Measurements from ENCODE around the gene CARS1. TPM values are rescaled to one million over a fixed set of nuclear protein-coding genes. Genes with fewer than 3 reads are reported as not detected.

Gene CARS1
- polyA plus RNA-seq, 4 donors: 24.1 to 29.1 (median 27.0) TPM

GRCh38 chr11:2968341-2968900 lies 88.8 kb downstream of the CARS1 start:
- DNase-seq (ENCODE audit: low read depth in 4 of 4, low spot score in 2 of 4): no peak

DNA sequence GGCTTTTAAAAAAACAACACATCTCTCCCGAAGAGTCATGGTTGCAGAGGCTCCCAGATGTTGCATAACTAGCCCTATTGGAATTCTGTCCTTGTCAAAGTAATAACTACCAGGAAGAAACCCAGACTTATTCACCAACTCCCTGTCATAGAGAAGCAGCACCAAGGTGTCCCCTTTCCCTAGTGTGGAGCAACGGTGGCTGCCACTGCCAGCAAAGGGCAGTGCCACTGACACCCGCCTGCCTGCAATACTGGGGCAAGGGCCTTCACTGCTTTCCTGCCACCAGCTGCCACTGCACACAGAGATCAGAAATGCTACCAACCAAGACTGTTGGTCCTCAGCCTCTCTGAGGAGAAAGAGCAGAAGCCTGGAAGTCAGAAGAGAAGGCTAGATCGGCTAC lies 92.4 kb downstream of the CARS1 start:
- DNase-seq (ENCODE audit: low read depth in 4 of 4, low spot score in 2 of 4): no peak

DNA sequence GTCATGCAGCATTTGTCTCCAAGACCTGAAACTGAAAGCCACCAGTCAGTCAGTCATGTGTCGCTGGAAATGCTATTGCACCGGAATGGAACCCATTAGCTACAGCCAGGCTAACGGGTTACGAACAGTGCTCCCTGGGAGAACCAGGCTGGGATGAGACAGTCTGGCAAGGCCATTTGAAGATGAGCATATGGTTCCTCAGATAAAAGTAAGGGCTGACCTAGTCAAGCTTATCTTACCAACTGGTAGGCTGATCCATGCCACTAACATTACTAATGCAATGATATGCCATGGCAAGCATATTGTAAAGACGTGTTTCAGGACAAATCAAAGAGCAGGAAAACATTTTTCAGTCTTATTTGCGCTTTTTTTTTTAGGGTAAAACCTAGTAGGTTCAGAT lies 93.5 kb downstream of the CARS1 start:
- DNase-seq (ENCODE audit: low read depth in 4 of 4, low spot score in 2 of 4): no peak

GRCh38 chr11:2963112-2963754 lies 94.0 kb downstream of the CARS1 start:
- DNase-seq (ENCODE audit: low read depth in 4 of 4, low spot score in 2 of 4): no peak

DNA sequence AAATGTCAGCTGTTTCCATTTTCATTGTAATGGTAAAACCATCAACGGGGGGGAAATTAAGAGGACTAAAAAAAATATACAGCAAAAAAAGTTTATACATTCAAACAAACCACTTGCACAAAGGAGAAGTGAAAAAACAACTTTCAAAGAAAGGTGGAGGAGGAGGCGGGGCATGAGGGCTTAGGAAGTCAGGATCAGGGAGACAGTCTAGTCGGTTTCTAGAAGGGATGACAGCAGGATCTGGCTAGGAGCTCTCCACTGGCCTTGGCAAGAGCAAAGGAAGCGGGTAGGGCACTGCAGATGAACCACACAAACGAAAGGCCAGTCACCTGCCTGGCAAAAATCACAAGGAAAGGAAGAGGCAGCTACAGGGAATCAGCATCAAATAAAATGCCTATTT lies 96.1 kb downstream of the CARS1 start:
- no peak for DNase-seq (ENCODE audit: low read depth in 4 of 4, low spot score in 2 of 4)

GRCh38 chr11:2960139-2960538 lies 97.1 kb downstream of the CARS1 start:
- DNase-seq (ENCODE audit: low read depth in 4 of 4, low spot score in 2 of 4): no peak

- no peak for DNase-seq (ENCODE audit: low read depth in 4 of 4, low spot score in 2 of 4)
These were observed 99.0 kb downstream of the CARS1 start for GRCh38 chr11:2958251-2958650.

DNA sequence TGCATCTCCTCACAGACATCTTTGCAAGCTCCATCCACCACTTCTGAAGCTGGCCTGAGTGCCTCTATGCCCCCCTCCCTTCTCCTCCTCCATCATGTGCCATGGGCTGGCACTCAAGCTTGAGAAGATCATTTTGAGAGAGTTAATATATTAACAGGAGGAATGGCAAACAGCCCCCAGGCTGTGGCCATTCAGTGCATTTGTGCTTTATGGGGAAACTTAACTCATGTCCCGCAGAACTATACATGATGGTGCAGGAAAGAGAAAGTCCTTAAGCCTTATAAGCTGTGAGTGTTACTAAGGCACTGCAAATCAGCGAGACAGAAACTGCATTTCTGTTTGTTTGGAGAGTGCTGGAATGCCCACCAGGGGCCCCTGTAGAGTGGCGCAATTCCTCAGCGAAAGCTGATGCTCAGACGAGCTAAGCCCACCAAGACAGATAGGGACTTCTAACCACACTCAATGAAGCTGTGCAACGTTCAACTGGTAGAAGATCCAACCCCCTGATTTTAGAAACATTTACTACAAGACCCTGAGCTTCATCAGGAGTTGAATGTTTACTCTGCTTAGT lies 101.2 kb downstream of the CARS1 start:
- peak in 1 of 4 donors; percentile 25 for DNase-seq (ENCODE audit: low read depth in 4 of 4, low spot score in 2 of 4)

GRCh38 chr11:2954263-2954662 lies 103.0 kb downstream of the CARS1 start:
- DNase-seq (ENCODE audit: low read depth in 4 of 4, low spot score in 2 of 4): no peak

DNA sequence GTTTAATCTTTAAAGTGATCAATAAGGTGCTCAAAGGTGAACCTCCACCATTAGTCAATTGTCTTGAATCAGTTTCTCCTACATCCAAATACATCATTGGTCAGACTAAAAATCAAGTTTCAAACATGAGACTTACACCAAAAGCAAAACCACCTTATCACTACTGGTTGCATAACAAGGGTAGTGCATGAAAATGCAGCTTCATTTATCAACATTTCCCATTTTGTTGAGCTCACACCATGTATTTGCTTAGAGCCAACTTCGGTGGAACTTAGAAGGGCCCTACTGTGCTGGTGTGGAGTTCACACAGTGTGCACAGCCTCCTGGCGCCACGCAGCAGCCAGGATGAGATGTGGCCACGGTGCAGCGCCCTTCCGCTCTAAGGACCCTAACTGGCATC lies 104.9 kb downstream of the CARS1 start:
- no peak for DNase-seq (ENCODE audit: low read depth in 4 of 4, low spot score in 2 of 4)

DNA sequence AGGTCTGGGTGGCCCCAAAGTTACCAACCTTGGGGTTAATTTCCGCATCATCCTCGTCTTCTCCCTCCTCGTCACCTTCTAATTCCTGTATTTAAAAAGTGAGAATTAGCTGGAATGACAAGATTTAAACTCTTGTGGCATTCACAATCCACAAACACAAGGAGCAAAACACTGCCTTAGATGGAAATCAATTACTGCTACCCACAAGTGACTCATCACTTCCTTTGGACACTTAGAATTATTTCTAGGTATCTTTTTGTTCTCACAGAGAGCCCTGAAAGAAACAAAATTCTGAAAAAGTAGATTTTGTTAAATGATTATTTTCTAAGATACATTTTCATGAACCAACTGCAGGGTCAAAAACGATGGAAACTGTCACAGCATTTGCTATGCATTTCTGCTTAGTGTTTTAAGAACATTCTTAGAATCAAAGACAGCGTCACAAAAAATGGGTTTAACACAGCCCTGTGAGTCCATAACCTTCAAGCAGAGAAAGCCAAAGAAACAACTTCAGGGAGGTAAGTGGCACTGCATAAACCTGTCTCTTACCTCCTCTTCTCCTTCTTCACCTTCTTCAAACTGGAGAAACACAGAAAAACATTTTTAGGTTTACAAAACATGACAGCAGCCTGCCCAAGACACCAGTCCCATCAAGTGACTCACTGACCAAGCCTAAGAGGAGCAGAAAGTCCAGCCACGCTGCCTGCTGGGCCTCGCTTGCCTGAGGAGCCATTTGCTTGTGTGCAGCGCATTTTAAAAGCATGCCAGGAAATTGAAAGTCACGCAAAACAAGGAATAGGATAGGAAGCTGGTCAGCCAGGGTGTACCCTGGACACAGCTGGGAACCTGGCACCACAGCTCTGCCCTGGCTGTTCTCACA lies 105.8 kb downstream of the CARS1 start:
- DNase-seq (ENCODE audit: low read depth in 4 of 4, low spot score in 2 of 4): no peak

Other genes starting within 250 kb of the CARS1 start
- 100 to 1,000 TPM; 125 to 210 (median 138) TPM for gene CDKN1C, start 171.6 kb downstream of the CARS1 start, polyA plus RNA-seq (ENCODE audit: insufficient read length in 4 of 4)
- gene PHLDA2, start 128.0 kb downstream of the CARS1 start, polyA plus RNA-seq (ENCODE audit: insufficient read length in 4 of 4): 1 to 10 TPM; 1.1 to 2.7 (median 1.7) TPM
- gene NAP1L4, start 65.1 kb downstream of the CARS1 start, polyA plus RNA-seq (ENCODE audit: insufficient read length in 4 of 4): 100 to 1,000 TPM; 154 to 219 (median 195) TPM
- 10 to 100 TPM; 15.5 to 30.1 (median 25.0) TPM for gene OSBPL5, start 107.9 kb upstream of the CARS1 start, polyA plus RNA-seq (ENCODE audit: insufficient read length in 4 of 4)
- gene MRGPRG, start 161.4 kb upstream of the CARS1 start, polyA plus RNA-seq (ENCODE audit: insufficient read length in 4 of 4): not detected
- gene MRGPRE, start 175.0 kb upstream of the CARS1 start, polyA plus RNA-seq (ENCODE audit: insufficient read length in 4 of 4): not detected